Measurements from ENCODE around the gene TFB1M. TPM values are rescaled to one million over a fixed set of nuclear protein-coding genes. Genes with fewer than 3 reads are reported as not detected.
"Not testable (repeated sequence)": the region's sequence is repeated elsewhere in the genome, so short reads cannot be mapped to it uniquely, and the experiment has no call there.

The TFB1M gene
- total RNA-seq, 2 donors from 2014 or later = 37.0 to 41.3 TPM

DNA sequence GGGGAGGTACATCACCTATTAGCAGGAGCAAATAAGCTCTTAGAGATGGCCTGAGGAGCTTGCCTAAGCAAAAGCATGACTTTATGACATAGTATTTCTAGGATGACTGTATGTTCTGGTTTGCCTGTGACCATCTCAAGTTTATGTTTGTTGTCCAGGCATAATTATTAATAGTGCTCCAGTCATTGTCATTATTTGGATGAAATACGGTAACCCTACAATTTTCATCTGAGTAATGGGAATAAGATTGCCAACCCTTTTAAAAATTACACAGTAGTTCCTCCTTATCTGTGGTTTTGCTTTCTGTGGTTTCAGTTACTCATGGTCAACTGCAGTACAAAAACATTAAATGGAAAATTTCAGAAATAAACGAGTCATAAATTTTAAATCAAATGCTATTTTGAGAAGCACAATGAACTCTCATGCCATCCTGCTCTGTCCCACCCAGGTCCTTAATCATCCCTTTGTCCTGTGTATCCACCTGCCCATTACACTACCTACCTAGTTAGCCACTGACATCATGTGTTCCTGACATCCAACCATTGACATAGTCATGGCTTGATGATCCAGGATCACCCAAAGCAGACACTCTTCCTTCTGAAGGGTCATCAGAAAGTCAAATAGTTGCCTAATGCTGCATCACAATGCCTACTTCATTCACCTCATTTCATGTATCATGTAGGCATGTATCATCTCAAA, 27.0 kb upstream of the TFB1M start:
- DNase-seq (no peak), ATAC-seq (replicated peaks in 1 of 2) (no peak)
- Mint-ChIP-seq H3K36me3 (ENCODE audit: insufficient read depth in 2 of 2) (peaks cover 24 to 37% of the 10 kb centered on the region in 2 donors), H3K27ac (no peak overlapping the region), H3K9me3 (peaks cover 24 to 25% of the 10 kb centered on the region in 2 donors), H3K4me3 (no peak overlapping the region), H3K27me3 (ENCODE audit: low read depth) (no peaks in the 10 kb centered on the region), H3K4me1 (ENCODE audit: low read depth) (peaks cover 24% of the 10 kb centered on the region)

- Mint-ChIP-seq H3K4me3 (no peak overlapping the region), H3K27me3 (ENCODE audit: low read depth) (no peaks in the 10 kb centered on the region), H3K27ac (peak overlapping the region; percentile 83), H3K36me3 (ENCODE audit: insufficient read depth in 2 of 2) (peaks cover 27 to 36% of the 10 kb centered on the region in 2 donors), H3K4me1 (ENCODE audit: low read depth) (peaks cover 24% of the 10 kb centered on the region), H3K9me3 (peaks cover 25 to 30% of the 10 kb centered on the region in 2 donors)
- ATAC-seq (replicated peaks in 1 of 2) (no peak), DNase-seq (no peak)
These were observed 26.3 kb upstream of the TFB1M start for GRCh38 chr6:155340464-155341129.

GRCh38 chr6:155339929-155340328, 25.6 kb upstream of the TFB1M start:
- peaks cover 20 to 27% of the 10 kb centered on the region in 2 donors for H3K9me3 Mint-ChIP-seq
- peak overlapping the region; percentile 83 for H3K27ac Mint-ChIP-seq
- not testable (repeated sequence) for H3K27me3 Mint-ChIP-seq (ENCODE audit: low read depth); ATAC-seq (replicated peaks in 1 of 2); DNase-seq; H3K4me3 Mint-ChIP-seq
- peaks cover 24% of the 10 kb centered on the region for H3K4me1 Mint-ChIP-seq (ENCODE audit: low read depth)
- peaks cover 28 to 31% of the 10 kb centered on the region in 2 donors for H3K36me3 Mint-ChIP-seq (ENCODE audit: insufficient read depth in 2 of 2)

DNA sequence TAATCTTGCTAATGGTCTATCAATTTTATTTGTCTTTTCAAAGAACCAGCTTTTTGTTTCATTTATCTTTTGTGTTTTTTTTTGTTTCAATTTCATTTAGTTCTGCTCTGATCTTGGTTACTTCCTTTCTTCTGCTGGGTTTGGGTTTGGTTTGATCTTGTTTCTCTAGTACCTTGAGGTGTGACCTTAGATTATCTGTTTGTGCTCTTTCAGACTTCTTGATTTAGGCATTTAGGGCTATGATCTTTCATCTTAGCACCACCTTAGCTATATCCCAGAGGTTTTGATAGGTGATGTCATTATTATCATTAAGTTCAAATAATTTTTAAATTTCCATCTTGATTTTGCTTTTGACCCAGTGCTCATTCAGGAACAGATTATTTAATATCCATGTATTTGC, 24.0 kb upstream of the TFB1M start:
- not testable (repeated sequence) for H3K27ac Mint-ChIP-seq, DNase-seq
- peak overlapping the region in 1 of 2 donors; percentile 3 for H3K4me3 Mint-ChIP-seq

GRCh38 chr6:155335265-155335664, 21.0 kb upstream of the TFB1M start:
- peaks cover 18 to 22% of the 10 kb centered on the region in 2 donors for H3K9me3 Mint-ChIP-seq
- no peaks in the 10 kb centered on the region for H3K27me3 Mint-ChIP-seq (ENCODE audit: low read depth)
- peaks cover 40% of the 10 kb centered on the region for H3K4me1 Mint-ChIP-seq (ENCODE audit: low read depth)
- ATAC-seq (replicated peaks in 1 of 2) (no peak), DNase-seq (no peak)
- H3K4me3 Mint-ChIP-seq = no peak overlapping the region
- H3K27ac Mint-ChIP-seq = no peak overlapping the region
- H3K36me3 Mint-ChIP-seq (ENCODE audit: insufficient read depth in 2 of 2) = peaks cover 22 to 26% of the 10 kb centered on the region in 2 donors

More for the DNA sequence above, 24.0 kb upstream of the TFB1M start:
- Mint-ChIP-seq H3K4me1 (ENCODE audit: low read depth) (peaks cover 37% of the 10 kb centered on the region), H3K9me3 (peaks cover 20 to 25% of the 10 kb centered on the region in 2 donors), H3K36me3 (ENCODE audit: insufficient read depth in 2 of 2) (peaks cover 28 to 31% of the 10 kb centered on the region in 2 donors)
- not testable (repeated sequence) for H3K27me3 Mint-ChIP-seq (ENCODE audit: low read depth); ATAC-seq (replicated peaks in 1 of 2)

DNA sequence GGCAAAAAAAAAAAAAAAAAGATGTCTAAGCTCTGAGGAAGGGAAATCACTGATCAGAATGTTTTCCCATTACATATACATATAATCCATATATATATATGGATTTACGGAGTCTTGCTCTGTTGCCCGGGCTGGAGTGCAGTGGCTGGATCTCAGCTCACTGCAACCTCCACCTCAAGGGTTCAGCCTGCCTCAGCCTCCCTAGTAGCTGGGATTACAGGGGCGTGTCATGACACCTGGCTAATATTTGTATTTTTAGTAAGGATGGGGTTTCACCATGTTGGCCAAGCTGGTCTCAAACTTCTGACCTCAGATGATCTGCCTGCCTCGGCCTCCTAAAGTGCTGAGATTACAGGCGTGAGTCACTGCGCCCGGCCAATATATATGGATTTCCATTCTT, 19.8 kb upstream of the TFB1M start:
- H3K4me1 Mint-ChIP-seq (ENCODE audit: low read depth) = peaks cover 42% of the 10 kb centered on the region
- peaks cover 18% of the 10 kb centered on the region in 2 donors for H3K9me3 Mint-ChIP-seq
- H3K27ac Mint-ChIP-seq = peak overlapping the region; percentile 81
- not testable (repeated sequence) for DNase-seq; ATAC-seq (replicated peaks in 1 of 2); H3K27me3 Mint-ChIP-seq (ENCODE audit: low read depth)
- H3K4me3 Mint-ChIP-seq = peak overlapping the region in 1 of 2 donors; percentile 73
- H3K36me3 Mint-ChIP-seq (ENCODE audit: insufficient read depth in 2 of 2) = peaks cover 16 to 18% of the 10 kb centered on the region in 2 donors

GRCh38 chr6:155333414-155333813, 19.1 kb upstream of the TFB1M start:
- Mint-ChIP-seq H3K9me3 (peaks cover 14 to 16% of the 10 kb centered on the region in 2 donors), H3K36me3 (ENCODE audit: insufficient read depth in 2 of 2) (peaks cover 12 to 16% of the 10 kb centered on the region in 2 donors), H3K27me3 (ENCODE audit: low read depth) (no peaks in the 10 kb centered on the region), H3K4me3 (peak overlapping the region; percentile 51 to 73), H3K4me1 (ENCODE audit: low read depth) (peaks cover 41% of the 10 kb centered on the region), H3K27ac (peak overlapping the region; percentile 81)
- ATAC-seq (replicated peaks in 1 of 2) (peak; percentile 58 to 76), DNase-seq (no peak)

DNA sequence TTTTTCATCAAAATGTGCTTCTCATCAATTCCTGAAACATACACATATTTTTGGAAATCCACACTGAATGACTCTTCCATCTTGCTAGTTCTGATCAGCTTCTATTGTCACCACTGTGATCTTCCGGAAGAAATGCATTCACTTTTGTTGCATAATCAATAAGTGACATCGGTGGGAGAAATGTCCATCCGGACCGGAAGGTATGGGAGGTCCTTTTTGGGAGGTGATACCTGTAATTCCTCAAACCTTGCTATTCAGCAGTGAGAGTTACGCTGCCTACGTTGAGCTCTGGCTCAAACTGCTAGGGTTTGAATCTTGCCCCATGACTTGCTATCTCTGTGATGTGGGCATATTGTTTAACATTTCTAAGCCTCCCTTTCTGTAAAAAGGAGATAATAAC, 16.6 kb upstream of the TFB1M start:
- Mint-ChIP-seq H3K27ac (no peak overlapping the region), H3K4me1 (ENCODE audit: low read depth) (peaks cover 46% of the 10 kb centered on the region), H3K36me3 (ENCODE audit: insufficient read depth in 2 of 2) (peaks cover 0 to 5% of the 10 kb centered on the region in 2 donors), H3K9me3 (peaks cover 2 to 5% of the 10 kb centered on the region in 2 donors), H3K27me3 (ENCODE audit: low read depth) (no peaks in the 10 kb centered on the region), H3K4me3 (no peak overlapping the region)
- no peak for ATAC-seq (replicated peaks in 1 of 2)
- DNase-seq = no peak

DNA sequence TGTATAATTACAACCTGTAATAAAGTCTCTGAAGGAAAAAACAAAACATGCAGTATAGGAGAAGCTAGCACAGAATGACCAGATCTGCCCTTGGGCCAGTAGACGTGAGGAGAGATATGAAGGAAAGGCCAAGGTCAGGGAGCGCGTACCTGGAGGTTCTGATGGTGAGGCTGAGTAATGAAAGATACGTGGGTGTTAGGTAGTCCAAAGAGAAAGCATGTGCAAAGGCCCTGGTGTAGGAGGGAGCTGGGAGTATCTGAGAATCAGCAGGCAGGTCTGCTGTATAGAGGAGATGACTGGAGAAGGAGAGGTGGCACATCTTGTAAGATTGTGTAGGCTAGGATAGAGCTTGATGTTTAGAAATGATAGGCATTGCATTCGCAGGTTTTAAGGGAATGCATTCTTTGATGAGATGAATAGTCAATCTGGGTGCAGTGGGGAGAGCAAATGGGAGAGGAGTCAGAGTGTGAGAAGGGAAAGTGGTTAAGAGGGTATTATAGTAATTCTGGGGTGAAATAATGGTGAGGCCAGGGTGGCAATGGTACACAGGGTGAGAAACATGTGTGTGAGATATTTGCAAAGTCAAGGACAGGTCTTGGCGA, 15.9 kb upstream of the TFB1M start:
- DNase-seq = no peak
- no peaks in the 10 kb centered on the region for H3K27me3 Mint-ChIP-seq (ENCODE audit: low read depth)

DNA sequence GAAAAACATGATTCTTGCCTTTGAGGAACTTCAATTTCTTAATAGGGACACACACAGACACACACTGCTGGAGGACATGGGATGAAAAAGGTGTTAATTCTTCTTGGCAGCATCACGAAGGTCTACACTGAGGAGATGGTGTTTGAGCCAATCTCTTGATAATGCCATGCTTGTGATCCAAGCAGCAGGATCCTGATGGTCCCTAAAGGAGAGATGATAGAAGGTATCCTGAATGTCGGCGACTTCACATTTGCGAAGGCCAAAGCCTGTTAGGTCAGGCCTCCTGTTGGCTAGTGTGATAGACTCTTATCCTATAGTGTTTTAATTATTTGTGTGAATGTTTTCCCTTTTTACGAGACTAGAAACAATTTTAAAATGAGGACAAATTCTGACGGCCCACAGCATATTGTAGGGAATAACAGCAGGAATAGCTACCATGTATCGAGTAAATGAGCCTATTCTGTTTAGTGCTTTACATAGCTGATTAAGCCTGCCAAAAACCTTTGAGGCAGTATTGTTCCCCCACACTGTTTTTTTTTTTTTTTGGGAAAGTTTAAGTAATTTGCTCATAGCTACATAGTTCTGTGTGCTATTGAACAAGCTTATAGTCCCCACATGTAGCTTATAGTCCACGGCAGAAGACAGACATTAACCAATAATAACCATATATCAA, 15.3 kb upstream of the TFB1M start:
- H3K4me1 Mint-ChIP-seq (ENCODE audit: low read depth) = peaks cover 46% of the 10 kb centered on the region
- no peaks in the 10 kb centered on the region for H3K27me3 Mint-ChIP-seq (ENCODE audit: low read depth)
- no peak overlapping the region for H3K27ac Mint-ChIP-seq
- DNase-seq = no peak
- no peaks in the 10 kb centered on the region for H3K9me3 Mint-ChIP-seq
- no peak for ATAC-seq (replicated peaks in 1 of 2)
- no peak overlapping the region for H3K4me3 Mint-ChIP-seq
- no peaks in the 10 kb centered on the region for H3K36me3 Mint-ChIP-seq (ENCODE audit: insufficient read depth in 2 of 2)

More for the DNA sequence above, 15.9 kb upstream of the TFB1M start:
- Mint-ChIP-seq H3K9me3 (no peaks in the 10 kb centered on the region), H3K36me3 (ENCODE audit: insufficient read depth in 2 of 2) (no peaks in the 10 kb centered on the region), H3K27ac (no peak overlapping the region), H3K4me1 (ENCODE audit: low read depth) (peaks cover 46% of the 10 kb centered on the region), H3K4me3 (no peak overlapping the region)
- ATAC-seq (replicated peaks in 1 of 2) = no peak

GRCh38 chr6:155328539-155329459, 14.5 kb upstream of the TFB1M start:
- Mint-ChIP-seq H3K36me3 (ENCODE audit: insufficient read depth in 2 of 2) (no peaks in the 10 kb centered on the region), H3K4me1 (ENCODE audit: low read depth) (peaks cover 38% of the 10 kb centered on the region), H3K27ac (no peak overlapping the region), H3K27me3 (ENCODE audit: low read depth) (no peaks in the 10 kb centered on the region), H3K4me3 (no peak overlapping the region), H3K9me3 (no peaks in the 10 kb centered on the region)
- ATAC-seq (replicated peaks in 1 of 2) (no peak), DNase-seq (no peak)

DNA sequence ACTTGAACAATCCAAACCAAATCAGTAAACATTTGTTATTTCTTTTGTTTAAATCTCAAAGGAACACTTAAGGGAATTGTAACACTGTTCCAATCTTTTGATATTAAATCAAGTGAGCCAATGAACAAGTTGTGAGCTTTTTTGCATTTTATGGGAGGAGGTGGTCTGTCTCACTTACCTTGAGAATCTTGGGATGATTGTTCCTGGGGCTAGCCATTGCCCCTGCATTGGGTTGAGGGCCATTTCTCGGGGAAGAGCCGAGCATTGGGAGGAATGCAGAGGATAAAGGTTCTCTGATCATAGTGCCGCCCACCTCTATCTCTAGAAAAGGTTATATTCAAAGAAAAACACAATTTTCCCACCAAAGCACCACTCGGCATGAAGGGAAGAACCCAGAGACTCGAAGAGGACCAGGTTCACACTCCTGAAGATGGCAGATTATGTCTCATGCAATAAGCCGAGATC, 13.8 kb upstream of the TFB1M start:
- peaks cover 31% of the 10 kb centered on the region for H3K4me1 Mint-ChIP-seq (ENCODE audit: low read depth)
- no peaks in the 10 kb centered on the region for H3K9me3 Mint-ChIP-seq
- no peaks in the 10 kb centered on the region for H3K27me3 Mint-ChIP-seq (ENCODE audit: low read depth)
- DNase-seq (no peak), ATAC-seq (replicated peaks in 1 of 2) (peak in 1 of 2 donors; percentile 40)
- peak overlapping the region; percentile 17 for H3K27ac Mint-ChIP-seq
- no peaks in the 10 kb centered on the region for H3K36me3 Mint-ChIP-seq (ENCODE audit: insufficient read depth in 2 of 2)
- no peak overlapping the region for H3K4me3 Mint-ChIP-seq
